Stimulated activated naive CD4-positive, alpha-beta T cell (primary cell): ENCODE data around the gene FCMR.

Experiments used
- DNase-seq, 6 experiments: peaks; one replicate each; lab custom pipeline; 2025; lab: John Stamatoyannopoulos, UW

Gene FCMR

GRCh38 chr1:206951318-206952100, 29.8 kb upstream of the FCMR start:
- DNase-seq = no peak

- DNase-seq = no peak
Observed at GRCh38 chr1:206949641-206950040, 27.9 kb upstream of the FCMR start.

- no peak for DNase-seq
Observed at GRCh38 chr1:206949208-206949607, 27.5 kb upstream of the FCMR start.

GRCh38 chr1:206947255-206947654, 25.5 kb upstream of the FCMR start:
- no peak for DNase-seq

- no peak for DNase-seq
Observed at GRCh38 chr1:206946261-206946660, 24.5 kb upstream of the FCMR start, which contains the start of gene PIGR. PIGR (minus strand) TSS chr1:206946466; CDS start chr1:206940531, 5,935 bp downstream.

GRCh38 chr1:206945779-206946178, 24.0 kb upstream of the FCMR start:
- DNase-seq = no peak

- DNase-seq = no peak
Observed at GRCh38 chr1:206944703-206945102, 23.0 kb upstream of the FCMR start.

- no peak for DNase-seq
Observed at GRCh38 chr1:206941766-206942418, 20.2 kb upstream of the FCMR start.

- no peak for DNase-seq
Observed at GRCh38 chr1:206940588-206940936, 18.8 kb upstream of the FCMR start.

- DNase-seq = no peak
Observed at GRCh38 chr1:206939841-206940587, 18.3 kb upstream of the FCMR start.

GRCh38 chr1:206939131-206939530, 17.4 kb upstream of the FCMR start:
- DNase-seq = no peak

- DNase-seq = no peak
Observed at GRCh38 chr1:206937425-206937824, 15.7 kb upstream of the FCMR start.

- peak in 5 of 6 experiments; percentile 9 to 41 (median 24) for DNase-seq
Observed at GRCh38 chr1:206935491-206936067, 13.8 kb upstream of the FCMR start.

GRCh38 chr1:206933333-206933945, 11.7 kb upstream of the FCMR start:
- peak; percentile 43 to 76 (median 62) for DNase-seq

- DNase-seq = no peak
Observed at GRCh38 chr1:206932177-206932576, 10.4 kb upstream of the FCMR start.

- DNase-seq = no peak
Observed at GRCh38 chr1:206931709-206932108, 10.0 kb upstream of the FCMR start.

- DNase-seq = no peak
Observed at GRCh38 chr1:206930210-206930798, 8.6 kb upstream of the FCMR start.

- no peak for DNase-seq
Observed at GRCh38 chr1:206929524-206929923, 7.8 kb upstream of the FCMR start.

- no peak for DNase-seq
Observed at GRCh38 chr1:206926286-206926685, 4.5 kb upstream of the FCMR start.

- DNase-seq = peak in 1 of 6 experiments; percentile 29
Observed at GRCh38 chr1:206925106-206925736, 3.5 kb upstream of the FCMR start.

- peak in 1 of 6 experiments; percentile 23 for DNase-seq
Observed at GRCh38 chr1:206924592-206925105, 2.9 kb upstream of the FCMR start.
